ENCODE results near the gene TTYH1. TPM values are rescaled to one million over a fixed set of nuclear protein-coding genes. Genes with fewer than 3 reads are reported as not detected.
"Not testable (repeated sequence)": the region's sequence is repeated elsewhere in the genome, so short reads cannot be mapped to it uniquely, and the experiment has no call there.

Gene TTYH1
- total RNA-seq, 1 donor = not detected

GRCh38 chr19:54440641-54441040, 25.4 kb downstream of the TTYH1 start:
- DNase-seq (ENCODE audit: insufficient read length, low spot score, missing footprints) = no peak
- Histone ChIP-seq H3K27me3 (ENCODE audit: insufficient read depth, low read length) (no peaks in the 10 kb centered on the region), H4K20me1 (ENCODE audit: insufficient read depth, low read length) (peaks cover 13% of the 10 kb centered on the region), H3K4me3 (ENCODE audit: insufficient read depth, low read length) (no peak overlapping the region), H3K79me2 (ENCODE audit: insufficient read depth, low read length) (peaks cover 8% of the 10 kb centered on the region), H2AFZ (ENCODE audit: low read length) (no peak overlapping the region), H3K4me1 (ENCODE audit: insufficient read depth, low read length) (no peaks in the 10 kb centered on the region), H3K27ac (ENCODE audit: low read depth, low read length) (no peak overlapping the region), H3K9me3 (ENCODE audit: low read depth, low read length) (no peaks in the 10 kb centered on the region), H3K36me3 (ENCODE audit: insufficient read depth, low read length) (peaks cover 11% of the 10 kb centered on the region), H3K4me2 (ENCODE audit: insufficient read depth, low read length) (no peak overlapping the region)
- TF ChIP-seq, protein P1, sequence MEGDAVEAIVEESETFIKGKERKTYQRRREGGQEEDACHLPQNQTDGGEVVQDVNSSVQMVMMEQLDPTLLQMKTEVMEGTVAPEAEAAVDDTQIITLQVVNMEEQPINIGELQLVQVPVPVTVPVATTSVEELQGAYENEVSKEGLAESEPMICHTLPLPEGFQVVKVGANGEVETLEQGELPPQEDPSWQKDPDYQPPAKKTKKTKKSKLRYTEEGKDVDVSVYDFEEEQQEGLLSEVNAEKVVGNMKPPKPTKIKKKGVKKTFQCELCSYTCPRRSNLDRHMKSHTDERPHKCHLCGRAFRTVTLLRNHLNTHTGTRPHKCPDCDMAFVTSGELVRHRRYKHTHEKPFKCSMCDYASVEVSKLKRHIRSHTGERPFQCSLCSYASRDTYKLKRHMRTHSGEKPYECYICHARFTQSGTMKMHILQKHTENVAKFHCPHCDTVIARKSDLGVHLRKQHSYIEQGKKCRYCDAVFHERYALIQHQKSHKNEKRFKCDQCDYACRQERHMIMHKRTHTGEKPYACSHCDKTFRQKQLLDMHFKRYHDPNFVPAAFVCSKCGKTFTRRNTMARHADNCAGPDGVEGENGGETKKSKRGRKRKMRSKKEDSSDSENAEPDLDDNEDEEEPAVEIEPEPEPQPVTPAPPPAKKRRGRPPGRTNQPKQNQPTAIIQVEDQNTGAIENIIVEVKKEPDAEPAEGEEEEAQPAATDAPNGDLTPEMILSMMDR (IDR thresholded peaks at IDR 0.05; ENCODE audit: extremely low read depth, low read depth, low read length) = no peak

DNA sequence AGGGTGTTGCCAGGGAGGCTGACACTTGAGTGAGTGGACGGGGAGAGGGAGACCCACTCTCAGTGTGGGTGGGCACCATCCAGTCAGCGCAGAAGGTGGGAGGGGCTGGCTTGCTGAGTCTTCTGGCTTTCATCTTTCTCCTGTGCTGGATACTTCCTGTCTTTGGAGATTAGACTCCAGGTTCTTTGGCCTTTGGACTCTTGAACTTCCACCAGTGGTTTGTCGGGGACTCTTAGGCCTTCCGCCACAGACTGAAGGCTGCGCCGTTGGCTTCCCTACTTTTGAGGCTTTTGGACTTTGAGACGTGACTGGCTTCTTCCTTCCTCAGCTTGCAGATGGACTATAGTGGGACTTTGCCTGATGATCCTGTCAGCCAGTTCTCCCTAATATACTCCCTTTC, 29.5 kb downstream of the TTYH1 start:
- H3K79me2 ChIP-seq (ENCODE audit: insufficient read depth, low read length) = peaks cover 33% of the 10 kb centered on the region

GRCh38 chr19:54446349-54446748, 31.1 kb downstream of the TTYH1 start:
- H3K36me3 ChIP-seq (ENCODE audit: insufficient read depth, low read length) = peaks cover 12% of the 10 kb centered on the region
- not testable (repeated sequence) for H3K27me3 ChIP-seq (ENCODE audit: insufficient read depth, low read length); H3K4me2 ChIP-seq (ENCODE audit: insufficient read depth, low read length); H3K9me3 ChIP-seq (ENCODE audit: low read depth, low read length); H3K27ac ChIP-seq (ENCODE audit: low read depth, low read length); DNase-seq (ENCODE audit: insufficient read length, low spot score, missing footprints); H3K4me3 ChIP-seq (ENCODE audit: insufficient read depth, low read length); H2AFZ ChIP-seq (ENCODE audit: low read length)
- peaks cover 22% of the 10 kb centered on the region for H3K4me1 ChIP-seq (ENCODE audit: insufficient read depth, low read length)
- H3K79me2 ChIP-seq (ENCODE audit: insufficient read depth, low read length) = peaks cover 45% of the 10 kb centered on the region
- peaks cover 19% of the 10 kb centered on the region for H4K20me1 ChIP-seq (ENCODE audit: insufficient read depth, low read length)
- TF ChIP-seq, protein P1 (IDR thresholded peaks at IDR 0.05; ENCODE audit: extremely low read depth, low read depth, low read length) = peak; percentile 9

More for the DNA sequence above, 29.5 kb downstream of the TTYH1 start:
- Histone ChIP-seq H3K9me3 (ENCODE audit: low read depth, low read length) (no peaks in the 10 kb centered on the region), H4K20me1 (ENCODE audit: insufficient read depth, low read length) (peaks cover 7% of the 10 kb centered on the region), H3K4me3 (ENCODE audit: insufficient read depth, low read length) (no peak overlapping the region), H3K4me2 (ENCODE audit: insufficient read depth, low read length) (no peak overlapping the region), H3K27ac (ENCODE audit: low read depth, low read length) (no peak overlapping the region), H2AFZ (ENCODE audit: low read length) (no peak overlapping the region), H3K27me3 (ENCODE audit: insufficient read depth, low read length) (no peaks in the 10 kb centered on the region), H3K4me1 (ENCODE audit: insufficient read depth, low read length) (peaks cover 10% of the 10 kb centered on the region), H3K36me3 (ENCODE audit: insufficient read depth, low read length) (peaks cover 12% of the 10 kb centered on the region)
- DNase-seq (ENCODE audit: insufficient read length, low spot score, missing footprints) = no peak
- TF ChIP-seq, protein P1 (IDR thresholded peaks at IDR 0.05; ENCODE audit: extremely low read depth, low read depth, low read length) = no peak

GRCh38 chr19:54448040-54448773, 32.9 kb downstream of the TTYH1 start:
- DNase-seq (ENCODE audit: insufficient read length, low spot score, missing footprints) = peak; percentile 95
- Histone ChIP-seq H3K27me3 (ENCODE audit: insufficient read depth, low read length) (no peaks in the 10 kb centered on the region), H3K9me3 (ENCODE audit: low read depth, low read length) (no peaks in the 10 kb centered on the region), H3K4me2 (ENCODE audit: insufficient read depth, low read length) (peak overlapping the region; percentile 91), H3K27ac (ENCODE audit: low read depth, low read length) (peak overlapping the region; percentile 99), H2AFZ (ENCODE audit: low read length) (peak overlapping the region; percentile 80), H4K20me1 (ENCODE audit: insufficient read depth, low read length) (peaks cover 38% of the 10 kb centered on the region), H3K4me1 (ENCODE audit: insufficient read depth, low read length) (peaks cover 28% of the 10 kb centered on the region), H3K4me3 (ENCODE audit: insufficient read depth, low read length) (peak overlapping the region; percentile 95), H3K79me2 (ENCODE audit: insufficient read depth, low read length) (peaks cover 63% of the 10 kb centered on the region), H3K36me3 (ENCODE audit: insufficient read depth, low read length) (peaks cover 23% of the 10 kb centered on the region)
- TF ChIP-seq, protein P1 (IDR thresholded peaks at IDR 0.05; ENCODE audit: extremely low read depth, low read depth, low read length) = no peak
